Hepatocyte (in vitro differentiated cells): Measurements from ENCODE around the gene SPATA32. TPM values are rescaled to one million over a fixed set of nuclear protein-coding genes. Genes with fewer than 3 reads are reported as not detected.

Source experiments
- DNase-seq: peaks from one replicate; pipeline ENCODE4 v3.0.0-alpha.2; 2016; ENCODE audit warnings: low spot score
- H2AFZ ChIP-seq: fragments of 200-600 bp; sonication (generic); 2 replicates; pipeline ENCODE4 v1.6.0; 2016; ENCODE audit warnings: antibody characterized with exemption, mild to moderate bottlenecking
- H3K27ac ChIP-seq: fragments of 200-600 bp; sonication (generic); 2 replicates; pipeline ENCODE4 v1.5.1; 2016; ENCODE audit warnings: mild to moderate bottlenecking
- H3K27me3 ChIP-seq: fragments of 200-600 bp; sonication (generic); 2 replicates; pipeline ENCODE4 v1.6.1; 2016
- H3K36me3 ChIP-seq: fragments of 200-600 bp; sonication (generic); replicated peaks from 2 replicates; pipeline ENCODE4 v1.5.1; 2016; ENCODE audit warnings: low read depth; ENCODE audit not compliant: insufficient read depth
- H3K4me1 ChIP-seq: fragments of 200-600 bp; sonication (generic); 2 replicates; pipeline ENCODE4 v1.5.1; 2016; ENCODE audit warnings: mild to moderate bottlenecking, moderate library complexity; ENCODE audit not compliant: insufficient read depth
- H3K4me2 ChIP-seq: fragments of 200-600 bp; sonication (generic); 2 replicates; pipeline ENCODE4 v1.6.0; 2016
- H3K4me3 ChIP-seq: fragments of 200-600 bp; sonication (generic); 2 replicates; pipeline ENCODE4 v1.5.1; 2016; ENCODE audit warnings: mild to moderate bottlenecking
- H3K79me2 ChIP-seq: fragments of 200-600 bp; sonication (generic); 2 replicates; pipeline ENCODE4 v1.6.0; 2017; ENCODE audit warnings: mild to moderate bottlenecking
- H3K9me2 ChIP-seq: fragments of 200-600 bp; sonication (generic); replicated peaks from 2 replicates; pipeline ENCODE4 v1.6.0; 2017; ENCODE audit warnings: mild to moderate bottlenecking; ENCODE audit not compliant: insufficient read depth
- H3K9me3 ChIP-seq: fragments of 200-600 bp; sonication (generic); 2 replicates; pipeline ENCODE4 v1.5.1; 2016; ENCODE audit warnings: low read depth, mild to moderate bottlenecking
- H4K20me1 ChIP-seq: fragments of 200-600 bp; sonication (generic); 2 replicates; pipeline ENCODE4 v1.6.0; 2016; ENCODE audit warnings: mild to moderate bottlenecking; ENCODE audit not compliant: insufficient read depth, poor library complexity, severe bottlenecking
- CTCF ChIP-seq: fragments of 200-600 bp; sonication (generic); IDR thresholded peaks from 2 replicates; pipeline ENCODE4 v1.5.1; 2016; ENCODE audit warnings: antibody characterized with exemption, mild to moderate bottlenecking; ENCODE audit not compliant: poor library complexity
- EZH2 ChIP-seq: fragments of 200-600 bp; sonication (generic); IDR thresholded peaks from 2 replicates; pipeline ENCODE4 v1.6.1; 2016; ENCODE audit warnings: antibody characterized with exemption, mild to moderate bottlenecking, borderline replicate concordance
- EZH2phosphoT487 ChIP-seq: fragments of 200-600 bp; sonication (generic); IDR thresholded peaks from one replicate; pipeline ENCODE4 v1.6.1; 2018; ENCODE audit warnings: antibody characterized with exemption, mild to moderate bottlenecking, low read depth, moderate library complexity; ENCODE audit not compliant: unreplicated experiment, severe bottlenecking
- WGBS: methylation state at CpG from one replicate; pipeline ENCODE4 v1.1.6; 2016; ENCODE audit warnings: low lambda C conversion rate; ENCODE audit errors: missing lambda C conversion rate; 5-methylcytosine and 5-hydroxymethylcytosine counted together
- polyA plus RNA-seq: library from polyadenylated mRNA; unstranded; fragments of >200 nt; fragmentation: Nextera tagmentation; extraction: Ambion mirVana; gene quantifications from 2 replicates; pipeline ENCODE4 v1.2.1, GENCODE V29; 2016
- total RNA-seq: library from RNA; depleted of rRNA; stranded (reverse); fragments of >200 nt; gene quantifications from 2 replicates; pipeline ENCODE4 v1.2.3, GENCODE V29; 2014

SPATA32 gene
- total and polyA plus RNA-seq, 2 experiments from 2014 or later, result 0.31 TPM; not detected in 1

DNA sequence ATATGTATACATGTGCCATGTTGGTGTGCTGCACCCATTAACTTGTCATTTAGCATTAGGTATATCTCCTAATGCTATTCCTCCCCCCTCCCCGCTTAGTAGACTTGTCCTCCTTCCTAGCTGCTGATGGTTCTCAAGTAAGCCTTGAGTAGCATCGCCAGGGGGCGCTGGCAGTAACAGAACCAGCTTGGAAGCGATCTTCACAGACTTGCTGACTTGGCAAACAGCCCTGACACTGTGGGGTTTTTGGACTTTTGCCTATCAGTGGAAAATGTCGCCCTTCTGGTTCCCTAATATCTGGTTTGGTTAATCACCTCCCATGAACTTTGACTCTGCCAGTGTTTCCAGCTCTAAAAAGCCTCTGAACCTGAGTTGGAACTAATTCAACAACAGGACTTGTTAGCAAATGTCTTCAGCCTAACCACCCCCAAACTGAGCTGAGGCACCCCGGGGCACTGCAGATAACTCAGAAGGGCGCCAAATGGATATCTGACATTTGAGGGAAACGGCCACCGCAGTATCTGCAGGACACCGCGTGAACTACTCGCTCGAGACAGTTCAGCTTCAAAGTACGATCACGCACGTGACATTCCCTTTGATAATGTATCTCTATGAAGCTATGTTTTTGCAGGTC lies 15.4 kb upstream of the SPATA32 start:
- 42% methylated on average over 16 of the region's 16 CpGs for WGBS
- Histone ChIP-seq H3K79me2 (no peaks in the 10 kb centered on the region), H4K20me1 (no peaks in the 10 kb centered on the region), H3K9me2 (no peaks in the 10 kb centered on the region), H3K36me3 (no peaks in the 10 kb centered on the region), H2AFZ (no peak overlapping the region), H3K27me3 (no peaks in the 10 kb centered on the region), H3K4me1 (peaks cover 5% of the 10 kb centered on the region), H3K4me3 (no peak overlapping the region), H3K4me2 (peak overlapping the region; percentile 37), H3K27ac (no peak overlapping the region), H3K9me3 (no peaks in the 10 kb centered on the region)
- TF ChIP-seq CTCF (peak; percentile 87), EZH2 (no peak), EZH2phosphoT487 (no peak)
- DNase-seq, result peak; percentile 96

DNA sequence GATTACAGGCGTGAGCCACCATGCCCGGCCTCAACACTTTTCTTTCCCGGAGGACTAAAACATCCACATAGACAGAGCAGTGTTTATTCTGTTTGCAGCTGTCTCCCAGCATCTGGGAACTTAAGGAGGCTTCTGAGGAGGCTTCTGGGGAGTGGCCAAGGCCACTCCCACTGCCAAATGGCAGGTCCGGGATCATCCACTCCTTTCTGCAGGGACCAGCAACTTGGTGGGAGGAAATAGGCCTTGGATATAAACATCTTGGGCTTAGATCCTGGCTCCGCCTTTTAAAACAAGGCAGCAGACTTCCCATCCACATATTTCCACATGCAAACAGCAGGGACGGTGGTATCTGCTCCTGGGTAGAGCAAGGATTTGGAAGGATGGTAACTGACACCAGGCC lies 14.1 kb upstream of the SPATA32 start:
- DNase-seq, result no peak

GRCh38 chr17:45274033-45274432 lies 12.1 kb upstream of the SPATA32 start:
- WGBS, result 97% methylated on average over 5 of the region's 5 CpGs
- Histone ChIP-seq H3K9me2 (no peaks in the 10 kb centered on the region), H4K20me1 (no peaks in the 10 kb centered on the region), H3K79me2 (no peaks in the 10 kb centered on the region), H3K4me2 (no peak overlapping the region), H3K27ac (no peak overlapping the region), H2AFZ (no peak overlapping the region), H3K4me1 (peaks cover 5% of the 10 kb centered on the region), H3K27me3 (no peaks in the 10 kb centered on the region), H3K4me3 (no peak overlapping the region), H3K9me3 (no peaks in the 10 kb centered on the region), H3K36me3 (no peaks in the 10 kb centered on the region)
- TF ChIP-seq EZH2phosphoT487 (no peak), EZH2 (no peak), CTCF (no peak)
- no peak for DNase-seq

More for the DNA sequence above, 14.1 kb upstream of the SPATA32 start:
- Histone ChIP-seq H2AFZ (no peak overlapping the region), H3K4me3 (no peak overlapping the region), H3K27ac (no peak overlapping the region), H4K20me1 (no peaks in the 10 kb centered on the region), H3K4me2 (no peak overlapping the region), H3K4me1 (peaks cover 5% of the 10 kb centered on the region), H3K9me3 (no peaks in the 10 kb centered on the region), H3K9me2 (no peaks in the 10 kb centered on the region), H3K27me3 (no peaks in the 10 kb centered on the region), H3K36me3 (no peaks in the 10 kb centered on the region), H3K79me2 (no peaks in the 10 kb centered on the region)
- no peak for TF ChIP-seq EZH2
- no peak for TF ChIP-seq EZH2phosphoT487
- no peak for TF ChIP-seq CTCF
- 69% methylated on average over 6 of the region's 6 CpGs for WGBS

DNA sequence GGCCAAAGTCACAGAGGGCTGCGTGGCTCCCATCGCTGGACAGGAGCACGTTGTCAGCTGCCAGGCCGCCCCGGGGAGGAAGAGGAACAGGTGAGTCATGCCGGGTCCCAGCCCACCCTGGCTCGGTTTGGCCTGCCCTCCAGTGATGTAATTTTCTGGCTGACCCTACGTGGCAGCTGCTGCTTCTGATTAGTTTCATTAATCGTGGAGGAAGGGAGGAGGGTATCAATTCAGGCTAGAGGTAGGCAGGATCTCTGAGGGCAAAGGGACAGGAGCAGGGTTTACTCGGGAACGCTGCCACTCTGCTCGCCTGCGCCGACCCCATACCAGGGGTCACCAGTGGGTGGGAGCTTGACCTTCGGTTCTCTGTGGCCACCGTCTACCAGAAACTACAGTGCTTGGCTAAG lies 11.7 kb upstream of the SPATA32 start:
- WGBS, result 87% methylated on average over 16 of the region's 16 CpGs
- no peaks in the 10 kb centered on the region for H3K36me3 ChIP-seq
- no peaks in the 10 kb centered on the region for H3K27me3 ChIP-seq
- no peak overlapping the region for H3K4me3 ChIP-seq
- H2AFZ ChIP-seq, result no peak overlapping the region
- H3K79me2 ChIP-seq, result no peaks in the 10 kb centered on the region
- DNase-seq, result no peak
- H4K20me1 ChIP-seq, result no peaks in the 10 kb centered on the region
- no peak for TF ChIP-seq EZH2phosphoT487
- TF ChIP-seq EZH2, result no peak
- no peak for TF ChIP-seq CTCF
- peaks cover 5% of the 10 kb centered on the region for H3K4me1 ChIP-seq
- no peaks in the 10 kb centered on the region for H3K9me3 ChIP-seq
- no peaks in the 10 kb centered on the region for H3K9me2 ChIP-seq
- H3K27ac ChIP-seq, result no peak overlapping the region
- H3K4me2 ChIP-seq, result no peak overlapping the region
